HEK293T (cell line): ENCODE measurements around the gene AP1G2.

Experiments used
- CTCF ChIA-PET: fragments of 350-600 bp; formaldehyde crosslinking; extraction: SDS; loops from one replicate; lab custom pipeline; 2021; ENCODE audit warnings: antibody characterized with exemption, inconsistent platforms; lab: Yijun Ruan, JAX
- POLR2A ChIA-PET: fragments of 350-600 bp; formaldehyde crosslinking; extraction: SDS; loops from one replicate; lab custom pipeline; 2020; ENCODE audit warnings: antibody characterized with exemption, inconsistent platforms; lab: Yijun Ruan, JAX
- DNase-seq: peaks from one replicate; pipeline ENCODE4 v3.0.0; 2012; ENCODE audit warnings: mixed read lengths; ENCODE audit errors: extremely low spot score
- ARNT ChIP-seq: fragments of 450-650 bp; IDR thresholded peaks from 2 replicates; pipeline ENCODE4 v1.6.1; 2017; ENCODE audit warnings: mild to moderate bottlenecking
- BHLHE40 ChIP-seq: fragments of 450-650 bp; IDR thresholded peaks from 2 replicates; pipeline ENCODE4 v1.6.1; 2016; ENCODE audit warnings: mild to moderate bottlenecking, moderate library complexity, borderline replicate concordance
- CTBP1 ChIP-seq: fragments of 450-650 bp; IDR thresholded peaks from 2 replicates; pipeline ENCODE4 v1.6.1; 2016; ENCODE audit warnings: borderline replicate concordance
- ELF4 ChIP-seq: fragments of 450-650 bp; IDR thresholded peaks from 2 replicates; pipeline ENCODE4 v1.6.1; 2017; ENCODE audit warnings: antibody characterized with exemption
- FOXA1 ChIP-seq: fragments of 450-650 bp; IDR thresholded peaks from 2 replicates; pipeline ENCODE4 v1.6.1; 2016; ENCODE audit warnings: mild to moderate bottlenecking
- FOXK2 ChIP-seq: fragments of 450-650 bp; IDR thresholded peaks from 2 replicates; pipeline ENCODE4 v1.6.1; 2016; ENCODE audit warnings: mild to moderate bottlenecking
- FOXM1 ChIP-seq: fragments of 450-650 bp; IDR thresholded peaks from 2 replicates; pipeline ENCODE4 v1.6.1; 2017; ENCODE audit warnings: mild to moderate bottlenecking, borderline replicate concordance
- HDGF ChIP-seq: fragments of 450-650 bp; IDR thresholded peaks from 2 replicates; pipeline ENCODE4 v1.6.1; 2017; ENCODE audit warnings: antibody characterized with exemption, borderline replicate concordance
- L3MBTL2 ChIP-seq: fragments of 450-650 bp; conservative IDR thresholded peaks from 2 replicates; pipeline ENCODE4 v1.6.1; 2016; ENCODE audit warnings: mild to moderate bottlenecking
- LEF1 ChIP-seq: fragments of 450-650 bp; IDR thresholded peaks from 2 replicates; pipeline ENCODE4 v1.6.1; 2017; ENCODE audit warnings: mild to moderate bottlenecking, borderline replicate concordance
- NFRKB ChIP-seq: fragments of 450-650 bp; IDR thresholded peaks from 2 replicates; pipeline ENCODE4 v1.6.1; 2016; ENCODE audit warnings: mild to moderate bottlenecking, moderate library complexity
- PKNOX1 ChIP-seq: fragments of 450-650 bp; IDR thresholded peaks from 2 replicates; pipeline ENCODE4 v1.6.1; 2016
- SP1 ChIP-seq: fragments of 450-650 bp; IDR thresholded peaks from 2 replicates; pipeline ENCODE4 v1.6.1; 2017
- SUZ12 ChIP-seq: fragments of 450-650 bp; IDR thresholded peaks from 2 replicates; pipeline ENCODE4 v1.6.1; 2016; ENCODE audit warnings: mild to moderate bottlenecking
- TARDBP ChIP-seq: fragments of 450-650 bp; IDR thresholded peaks from 2 replicates; pipeline ENCODE4 v1.6.1; 2016
- ZNF384 ChIP-seq: fragments of 450-650 bp; IDR thresholded peaks from 2 replicates; pipeline ENCODE4 v1.6.1; 2016

AP1G2 gene

GRCh38 chr14:23514644-23514957, 53.0 kb downstream of the AP1G2 start:
- DNase-seq = no peak
- no peak for TF ChIP-seq FOXA1
- no peak for TF ChIP-seq L3MBTL2
- TF ChIP-seq SUZ12 = no peak
- TF ChIP-seq ELF4 = no peak
- no peak for TF ChIP-seq HDGF
- no peak for TF ChIP-seq TARDBP
- no peak for TF ChIP-seq FOXK2
- TF ChIP-seq NFRKB = no peak
- no peak for TF ChIP-seq ZNF384
- no peak for TF ChIP-seq CTBP1
- TF ChIP-seq PKNOX1 = no peak
- TF ChIP-seq SP1 = no peak
- no peak for TF ChIP-seq FOXM1
- ChIA-PET POLR2A (no interaction called here), CTCF (no interaction called here)

- CTCF ChIA-PET = no interaction called here
- POLR2A ChIA-PET = no interaction called here
- no peak for DNase-seq
- TF ChIP-seq FOXM1 (no peak), FOXK2 (no peak), ELF4 (no peak)
These were observed 53.6 kb downstream of the AP1G2 start for GRCh38 chr14:23513818-23514643.

GRCh38 chr14:23513005-23513817, 54.4 kb downstream of the AP1G2 start:
- TF ChIP-seq SUZ12 = no peak
- TF ChIP-seq ZNF384 = no peak
- no peak for TF ChIP-seq NFRKB
- no peak for TF ChIP-seq FOXA1
- TF ChIP-seq BHLHE40 = no peak
- TF ChIP-seq HDGF = no peak
- TF ChIP-seq L3MBTL2 = no peak
- TF ChIP-seq TARDBP = no peak
- TF ChIP-seq PKNOX1 = no peak
- no peak for TF ChIP-seq FOXK2
- no peak for DNase-seq
- ChIA-PET CTCF (no interaction called here), POLR2A (no interaction called here)

GRCh38 chr14:23512156-23512555, 55.4 kb downstream of the AP1G2 start:
- CTCF ChIA-PET = no interaction called here
- POLR2A ChIA-PET = no interaction called here
- no peak for DNase-seq
- TF ChIP-seq L3MBTL2 (no peak), LEF1 (no peak), ARNT (no peak), FOXA1 (no peak), TARDBP (no peak), ELF4 (no peak), SUZ12 (no peak), SP1 (no peak), FOXK2 (no peak), HDGF (no peak), PKNOX1 (no peak), BHLHE40 (no peak), CTBP1 (no peak), ZNF384 (no peak), FOXM1 (no peak), NFRKB (no peak)
